Tibial nerve (tissue), 4 donors: Measurements from ENCODE around the gene RPS6KL1. TPM values are rescaled to one million over a fixed set of nuclear protein-coding genes. Genes with fewer than 3 reads are reported as not detected.

Experiments
- DNase-seq, 2 donors: peaks; one replicate each; pipeline ENCODE4 v3.0.0-alpha.2; 2019; ENCODE audit warnings: low spot score in 2 of 2
- H3K27ac ChIP-seq, 4 donors: fragments of 200-600 bp; sonication (generic) in 3 of 4; one replicate each; pipeline ENCODE4 v1.5.1; 2017 to 2019; ENCODE audit warnings: mild to moderate bottlenecking in 1 of 4
- H3K27me3 ChIP-seq, 2 donors: fragments of 200-600 bp; sonication (generic) in 1 of 2; one replicate each; pipeline versions ENCODE4 v1.5.1 to v1.6.0; 2017 to 2019
- H3K36me3 ChIP-seq, 3 donors: fragments of 200-600 bp; sonication (generic); one replicate each; pipeline ENCODE4 v1.5.1; 2018 to 2019
- H3K4me1 ChIP-seq, 4 donors: fragments of 200-600 bp; sonication (generic) in 3 of 4; one replicate each; pipeline ENCODE4 v1.5.1; 2017 to 2019
- H3K4me3 ChIP-seq, 4 donors: fragments of 200-600 bp; sonication (generic) in 3 of 4; one replicate each; pipeline ENCODE4 v1.5.1; 2017 to 2019; ENCODE audit warnings: mild to moderate bottlenecking in 1 of 4, moderate library complexity in 1 of 4
- H3K9me3 ChIP-seq, 4 donors: fragments of 200-600 bp; sonication (generic) in 3 of 4; one replicate each; pipeline ENCODE4 v1.5.1; 2017 to 2019
- EP300 ChIP-seq, 2 donors: sonication (generic); formaldehyde crosslinking; IDR thresholded peaks; one replicate each; pipeline ENCODE4 v1.6.1; 2017; ENCODE audit warnings: antibody characterized with exemption in 2 of 2, mild to moderate bottlenecking in 1 of 2
- POLR2A ChIP-seq, 2 donors: fragments of 450-650 bp; IDR thresholded peaks; one replicate each; pipeline ENCODE4 v1.6.1; 2017; ENCODE audit warnings: antibody characterized with exemption in 2 of 2, mild to moderate bottlenecking in 2 of 2, moderate library complexity in 2 of 2
- WGBS, 2 donors: methylation state at CpG; one replicate each; pipeline ENCODE4 v1.1.5; 2018; 5-methylcytosine and 5-hydroxymethylcytosine counted together
- total RNA-seq, 4 donors: library from RNA; depleted of rRNA; stranded (reverse); fragments of >200 nt; gene quantifications; one replicate each; pipeline ENCODE4 v1.1.0, GENCODE V29; 2016
- TF ChIP-seq, protein P1 (sequence below), 5 experiments: fragments of 200-600 bp in 3 of 5; fragments of 450-650 bp in 2 of 5; sonication (generic) in 3 of 5; IDR thresholded peaks; one replicate each; pipeline ENCODE4 v1.5.1; 2016 to 2019; ENCODE audit warnings: antibody characterized with exemption in 5 of 5, mild to moderate bottlenecking in 3 of 5, moderate library complexity in 2 of 5

Gene RPS6KL1
- total RNA-seq, 4 donors from 2014 or later, result 2.0 to 20.7 (median 7.7) TPM

DNA sequence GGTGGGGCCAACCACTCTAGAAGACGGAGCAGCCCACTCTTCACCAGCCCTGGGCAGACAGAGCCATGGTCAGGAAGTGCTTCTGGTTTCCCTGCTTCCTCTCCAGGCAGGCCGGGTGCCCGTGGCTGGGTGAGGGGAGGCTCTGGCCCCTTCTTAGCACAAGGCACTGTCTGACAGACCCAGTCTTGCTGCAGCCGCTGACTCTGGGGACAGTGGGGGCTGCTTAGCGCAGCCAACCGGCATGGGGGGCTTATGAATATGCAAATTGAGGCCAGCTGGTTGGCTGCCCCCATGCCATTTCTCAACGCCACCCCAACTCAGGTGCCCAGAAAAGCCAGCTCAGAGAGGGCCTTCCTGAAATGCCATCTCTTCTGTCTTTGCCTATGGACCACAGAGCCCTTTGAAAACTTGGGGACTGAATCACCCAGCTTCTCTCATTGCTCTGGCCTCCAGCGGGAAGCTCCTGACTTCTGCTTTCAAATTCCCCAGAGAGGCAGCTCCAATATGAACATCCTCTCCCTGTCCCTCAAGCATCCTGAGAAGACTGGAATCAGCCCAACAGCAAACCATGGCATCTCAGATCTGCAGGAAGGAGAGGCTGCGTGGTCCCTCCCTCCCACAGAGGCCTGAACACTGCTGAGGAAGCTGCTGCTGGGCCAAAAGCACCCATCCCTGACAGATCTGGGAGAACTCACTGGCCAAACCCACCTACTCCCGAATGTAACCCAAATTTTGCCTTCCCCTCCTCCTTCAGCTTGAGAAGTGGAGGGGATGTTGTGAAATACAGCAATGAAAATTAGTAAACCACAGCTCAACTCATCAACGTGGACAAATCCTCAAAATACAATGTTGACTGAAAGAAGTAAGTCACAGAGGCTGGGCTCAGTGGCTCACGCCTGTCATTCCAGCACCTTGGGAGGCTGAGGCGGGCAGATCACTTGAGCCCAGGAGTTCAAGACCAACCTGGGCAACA, 46.8 kb downstream of the RPS6KL1 start, which contains the start of gene PROX2:
Gene PROX2, minus strand, starts transcription at position 205 of the 973 bp plus-strand sequence. CDS start 12,311 bp downstream, outside the sequence.
- 49 to 59% methylated on average over 11 to 13 of the region's 13 CpGs for WGBS, 2 donors
- no peaks in the 10 kb centered on the region for H3K9me3 ChIP-seq
- H3K4me3 ChIP-seq, result no peak within 1 kb of the TSS

DNA sequence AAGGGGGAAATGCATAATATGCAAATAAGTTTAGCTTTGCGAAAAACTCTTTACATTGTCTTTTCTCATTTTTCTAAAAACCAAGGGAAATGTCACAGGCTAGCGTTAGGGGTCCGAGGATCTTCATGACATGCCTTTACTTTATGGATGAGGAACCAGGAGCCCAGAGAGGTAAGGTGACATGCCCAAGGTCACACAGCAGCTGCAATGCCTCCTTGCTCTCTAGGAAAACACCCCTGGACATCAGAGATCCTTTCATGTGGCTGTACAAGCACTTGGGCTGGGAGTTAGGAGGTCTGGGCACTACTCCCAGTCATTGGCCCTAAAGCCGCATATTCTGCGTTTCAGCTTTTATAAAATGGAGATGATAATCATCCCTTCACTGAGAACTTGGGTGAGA, 47.9 kb downstream of the RPS6KL1 start:
- Histone ChIP-seq H3K4me1 (no peaks in the 10 kb centered on the region), H3K9me3 (no peaks in the 10 kb centered on the region), H3K36me3 (no peaks in the 10 kb centered on the region), H3K27ac (no peak overlapping the region), H3K4me3 (no peak overlapping the region), H3K27me3 (no peaks in the 10 kb centered on the region)
- DNase-seq, result no peak
- 88 to 91% methylated on average over 5 of the region's 5 CpGs for WGBS, 2 donors
- TF ChIP-seq POLR2A (IDR thresholded peaks at IDR 0.05) (no peak), EP300 (IDR thresholded peaks at IDR 0.05) (no peak)
- TF ChIP-seq, protein P1, sequence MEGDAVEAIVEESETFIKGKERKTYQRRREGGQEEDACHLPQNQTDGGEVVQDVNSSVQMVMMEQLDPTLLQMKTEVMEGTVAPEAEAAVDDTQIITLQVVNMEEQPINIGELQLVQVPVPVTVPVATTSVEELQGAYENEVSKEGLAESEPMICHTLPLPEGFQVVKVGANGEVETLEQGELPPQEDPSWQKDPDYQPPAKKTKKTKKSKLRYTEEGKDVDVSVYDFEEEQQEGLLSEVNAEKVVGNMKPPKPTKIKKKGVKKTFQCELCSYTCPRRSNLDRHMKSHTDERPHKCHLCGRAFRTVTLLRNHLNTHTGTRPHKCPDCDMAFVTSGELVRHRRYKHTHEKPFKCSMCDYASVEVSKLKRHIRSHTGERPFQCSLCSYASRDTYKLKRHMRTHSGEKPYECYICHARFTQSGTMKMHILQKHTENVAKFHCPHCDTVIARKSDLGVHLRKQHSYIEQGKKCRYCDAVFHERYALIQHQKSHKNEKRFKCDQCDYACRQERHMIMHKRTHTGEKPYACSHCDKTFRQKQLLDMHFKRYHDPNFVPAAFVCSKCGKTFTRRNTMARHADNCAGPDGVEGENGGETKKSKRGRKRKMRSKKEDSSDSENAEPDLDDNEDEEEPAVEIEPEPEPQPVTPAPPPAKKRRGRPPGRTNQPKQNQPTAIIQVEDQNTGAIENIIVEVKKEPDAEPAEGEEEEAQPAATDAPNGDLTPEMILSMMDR (IDR thresholded peaks at IDR 0.05), result no peak

More for the DNA sequence above, 46.8 kb downstream of the RPS6KL1 start, which contains the start of gene PROX2:
- DNase-seq, result no peak
- no peaks in the 10 kb centered on the region for H3K27me3 ChIP-seq
- peaks cover 0 to 5% (median 2%) of the 10 kb centered on the region in 4 donors for H3K4me1 ChIP-seq
- no peak within 1 kb of the TSS for H3K27ac ChIP-seq
- TF ChIP-seq EP300 (IDR thresholded peaks at IDR 0.05), result no peak
- TF ChIP-seq, protein P1 (IDR thresholded peaks at IDR 0.05), result no peak
- no peak for TF ChIP-seq POLR2A (IDR thresholded peaks at IDR 0.05)
- no peaks in the 10 kb centered on the region for H3K36me3 ChIP-seq

DNA sequence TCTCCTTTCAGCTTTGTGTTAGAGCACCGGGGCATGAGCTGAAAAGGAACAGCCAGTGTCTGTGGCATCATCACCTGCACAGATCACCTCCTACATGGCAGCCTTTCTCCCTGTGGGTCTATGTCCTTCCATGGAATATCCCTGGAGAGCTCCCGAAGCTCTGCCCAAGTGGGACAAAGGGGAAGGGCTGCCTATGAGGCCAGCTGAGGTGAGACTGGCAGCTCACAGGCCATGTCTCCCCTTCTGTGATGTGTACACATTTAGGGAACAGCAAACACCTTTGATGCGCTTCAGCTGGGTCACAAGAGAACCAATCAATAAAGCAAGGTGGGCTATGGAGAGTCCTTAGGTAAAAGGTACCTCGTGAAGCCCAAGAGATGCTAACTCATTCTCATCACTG, 51.2 kb downstream of the RPS6KL1 start:
- Histone ChIP-seq H3K9me3 (no peaks in the 10 kb centered on the region), H3K27ac (no peak overlapping the region), H3K27me3 (no peaks in the 10 kb centered on the region), H3K4me1 (peaks cover 0 to 10% (median 4%) of the 10 kb centered on the region in 4 donors), H3K36me3 (no peaks in the 10 kb centered on the region), H3K4me3 (no peak overlapping the region)
- WGBS, 2 donors, result 90 to 98% methylated on average over 4 of the region's 4 CpGs
- no peak for TF ChIP-seq EP300 (IDR thresholded peaks at IDR 0.05)
- TF ChIP-seq, protein P1 (IDR thresholded peaks at IDR 0.05), result no peak
- TF ChIP-seq POLR2A (IDR thresholded peaks at IDR 0.05), result no peak
- DNase-seq, result no peak

DNA sequence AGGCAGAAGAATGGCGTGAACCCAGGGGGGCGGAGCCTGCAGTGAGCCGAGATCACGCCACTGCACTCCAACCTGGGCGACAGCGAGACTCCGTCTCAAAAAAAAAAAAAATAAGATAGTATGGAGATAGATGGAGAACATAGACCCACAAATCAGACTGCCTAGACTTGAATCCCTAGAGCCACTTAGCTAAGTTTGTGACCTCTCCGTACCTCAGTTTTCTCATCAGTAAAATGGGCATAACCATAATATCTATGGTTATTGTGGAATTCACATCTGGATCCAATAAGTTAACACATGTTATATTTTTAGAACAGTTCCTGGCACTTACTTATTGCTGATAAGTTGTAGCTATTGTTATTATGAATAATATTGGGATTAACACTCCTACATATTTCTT, 54.3 kb downstream of the RPS6KL1 start:
- H3K36me3 ChIP-seq, result no peaks in the 10 kb centered on the region
- H3K27me3 ChIP-seq, result no peaks in the 10 kb centered on the region
- H3K4me3 ChIP-seq, result no peak overlapping the region
- 93 to 95% methylated on average over 8 of the region's 8 CpGs for WGBS, 2 donors
- no peak for DNase-seq
- H3K4me1 ChIP-seq, result peaks cover 0 to 10% (median 4%) of the 10 kb centered on the region in 4 donors
- H3K9me3 ChIP-seq, result no peaks in the 10 kb centered on the region
- TF ChIP-seq POLR2A (IDR thresholded peaks at IDR 0.05), result no peak
- TF ChIP-seq EP300 (IDR thresholded peaks at IDR 0.05), result no peak
- TF ChIP-seq, protein P1 (IDR thresholded peaks at IDR 0.05), result no peak
- H3K27ac ChIP-seq, result no peak overlapping the region

DNA sequence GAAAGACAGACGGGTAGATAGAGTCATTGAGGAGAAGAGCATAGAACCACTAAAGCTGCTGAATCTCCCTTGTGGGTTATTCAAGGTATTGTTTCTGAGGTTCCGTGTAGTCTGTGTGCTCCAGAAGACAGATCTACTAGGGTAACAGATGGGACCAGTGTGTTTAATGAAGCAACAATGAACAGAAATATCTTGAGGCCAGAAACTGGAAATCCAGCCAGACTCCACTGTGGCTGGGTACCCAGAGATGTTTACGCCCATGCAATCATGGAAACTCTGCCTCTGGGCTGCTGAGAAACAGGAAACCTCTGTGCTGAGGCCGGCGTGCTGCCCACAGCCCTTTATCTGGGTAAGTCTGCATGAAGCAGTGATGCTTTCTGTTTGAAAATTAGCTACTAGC, 55.4 kb downstream of the RPS6KL1 start:
- Histone ChIP-seq H3K27ac (peak overlapping the region in 3 of 4 donors; percentile 1 to 66 (median 25)), H3K27me3 (no peaks in the 10 kb centered on the region), H3K9me3 (no peaks in the 10 kb centered on the region), H3K4me1 (peaks cover 0 to 10% (median 4%) of the 10 kb centered on the region in 4 donors), H3K4me3 (no peak overlapping the region), H3K36me3 (no peaks in the 10 kb centered on the region)
- no peak for TF ChIP-seq POLR2A (IDR thresholded peaks at IDR 0.05)
- no peak for TF ChIP-seq EP300 (IDR thresholded peaks at IDR 0.05)
- DNase-seq, result no peak
- 29 to 30% methylated on average over 5 of the region's 5 CpGs for WGBS, 2 donors
